HepG2 (cell line): ENCODE measurements around the gene SRSF4. TPM values are rescaled to one million over a fixed set of nuclear protein-coding genes. Genes with fewer than 3 reads are reported as not detected.

ENCODE experiments used
- CHCHD3 ChIP-seq: sonication (generic); formaldehyde crosslinking; IDR thresholded peaks from 2 replicates; pipeline ENCODE4 v1.8.0; 2022; ENCODE audit warnings: mild to moderate bottlenecking, missing genetic modification reagents, moderate library complexity
- FLYWCH1 ChIP-seq: sonication (generic); formaldehyde crosslinking; IDR thresholded peaks from 2 replicates; pipeline ENCODE4 v1.8.1; 2023; ENCODE audit warnings: mild to moderate bottlenecking, missing genetic modification reagents
- FOXM1 ChIP-seq: sonication (generic); formaldehyde crosslinking; IDR thresholded peaks from 2 replicates; pipeline ENCODE4 v1.5.0; 2020; ENCODE audit warnings: missing genetic modification reagents
- GABPA ChIP-seq, 2 experiments: IDR thresholded peaks; 2 replicates each; pipeline ENCODE4 v1.6.1; 2011 to 2016; ENCODE audit warnings: low read depth in 2 of 2, low read length in 1 of 2, missing biosample characterization in 1 of 2, missing genetic modification characterization in 1 of 2
- GPN1 ChIP-seq: sonication (generic); formaldehyde crosslinking; IDR thresholded peaks from 2 replicates; pipeline ENCODE4 v1.5.1; 2020; ENCODE audit warnings: missing genetic modification reagents, borderline replicate concordance
- HHEX ChIP-seq: IDR thresholded peaks from 2 replicates; pipeline ENCODE4 v1.6.1; 2016; ENCODE audit warnings: control low read depth
- HMG20A ChIP-seq: IDR thresholded peaks from 2 replicates; pipeline ENCODE4 v1.6.1; 2016; ENCODE audit warnings: borderline replicate concordance
- HMGA1 ChIP-seq: sonication (generic); formaldehyde crosslinking; conservative IDR thresholded peaks from 2 replicates; pipeline ENCODE4 v1.4.0; 2020; ENCODE audit warnings: missing genetic modification reagents
- KAT8 ChIP-seq: IDR thresholded peaks from 2 replicates; pipeline ENCODE4 v1.6.1; 2016; ENCODE audit warnings: missing genetic modification reagents, missing compliant biosample characterization
- NAIF1 ChIP-seq: sonication (generic); formaldehyde crosslinking; IDR thresholded peaks from 2 replicates; pipeline ENCODE4 v1.5.0; 2020; ENCODE audit warnings: mild to moderate bottlenecking, missing genetic modification reagents, borderline replicate concordance
- NCOA1 ChIP-seq: sonication (generic); formaldehyde crosslinking; IDR thresholded peaks from 2 replicates; pipeline ENCODE4 v1.9.0; 2021; ENCODE audit warnings: missing genetic modification reagents
- PBX3 ChIP-seq: sonication (generic); formaldehyde crosslinking; IDR thresholded peaks from 2 replicates; pipeline ENCODE4 v1.8.1; 2023; ENCODE audit warnings: missing genetic modification reagents, inconsistent platforms, borderline replicate concordance
- ZC3H4 ChIP-seq: sonication (generic); formaldehyde crosslinking; IDR thresholded peaks from 2 replicates; pipeline ENCODE4 v1.4.0; 2020; ENCODE audit warnings: missing genetic modification reagents, borderline replicate concordance
- ZFP82 ChIP-seq: sonication (generic); formaldehyde crosslinking; IDR thresholded peaks from 2 replicates; pipeline ENCODE4 v1.5.1; 2020; ENCODE audit warnings: mild to moderate bottlenecking, missing genetic modification reagents, borderline replicate concordance
- ZFY ChIP-seq: sonication (generic); formaldehyde crosslinking; IDR thresholded peaks from 2 replicates; pipeline ENCODE4 v1.4.0; 2020; ENCODE audit warnings: missing genetic modification reagents
- ZNF253 ChIP-seq: sonication (generic); formaldehyde crosslinking; IDR thresholded peaks from 2 replicates; pipeline ENCODE4 v1.8.0; 2022; ENCODE audit warnings: mild to moderate bottlenecking, missing genetic modification reagents, borderline replicate concordance
- ZNF296 ChIP-seq: sonication (generic); formaldehyde crosslinking; conservative IDR thresholded peaks from 2 replicates; pipeline ENCODE4 v1.5.0; 2020; ENCODE audit warnings: mild to moderate bottlenecking, missing genetic modification reagents
- ZNF547 ChIP-seq: sonication (generic); formaldehyde crosslinking; IDR thresholded peaks from 2 replicates; pipeline ENCODE4 v1.5.1; 2020; ENCODE audit warnings: mild to moderate bottlenecking, missing genetic modification reagents
- ZNF562 ChIP-seq: sonication (generic); formaldehyde crosslinking; IDR thresholded peaks from 2 replicates; pipeline ENCODE4 v1.8.0; 2022; ENCODE audit warnings: missing genetic modification reagents, borderline replicate concordance
- ZNF570 ChIP-seq: sonication (generic); formaldehyde crosslinking; IDR thresholded peaks from 2 replicates; pipeline ENCODE4 v1.4.0; 2020; ENCODE audit warnings: mild to moderate bottlenecking, missing genetic modification reagents, borderline replicate concordance
- ZNF572 ChIP-seq: sonication (generic); formaldehyde crosslinking; IDR thresholded peaks from 2 replicates; pipeline ENCODE4 v1.5.1; 2020; ENCODE audit warnings: mild to moderate bottlenecking, missing genetic modification reagents
- ZNF674 ChIP-seq: sonication (generic); formaldehyde crosslinking; IDR thresholded peaks from 2 replicates; pipeline ENCODE4 v1.5.0; 2020; ENCODE audit warnings: low read depth, mild to moderate bottlenecking, missing genetic modification reagents
- ZNF75D ChIP-seq: sonication (generic); formaldehyde crosslinking; IDR thresholded peaks from 2 replicates; pipeline ENCODE4 v1.8.1; 2023; ENCODE audit warnings: missing genetic modification reagents, mild to moderate bottlenecking, borderline replicate concordance
- ZZZ3 ChIP-seq: sonication (generic); formaldehyde crosslinking; IDR thresholded peaks from 2 replicates; pipeline ENCODE4 v1.4.0; 2020; ENCODE audit warnings: missing genetic modification reagents, mild to moderate bottlenecking, borderline replicate concordance
- polyA plus RNA-seq, 8 experiments: library from polyadenylated mRNA; depleted of rRNA in 3 of 8; stranded (reverse) in 7 of 8; unstranded in 1 of 8; fragments of >200 nt; fragmentation: Illumina TruSeq in 4 of 8; extraction: Trizol in 4 of 8; gene quantifications; 2 replicates each; pipeline versions ENCODE4 v1.2.1 to v1.2.3, GENCODE V29; 2011 to 2016; ENCODE audit warnings: low read depth in 4 of 8, missing spikeins in 1 of 8, mixed read lengths in 1 of 8; ENCODE audit not compliant: insufficient read depth in 1 of 8
- total RNA-seq, 5 experiments: library from RNA; depleted of rRNA; stranded (reverse); fragments of >200 nt; fragmentation: Illumina TruSeq; extraction: Trizol; gene quantifications; 2 replicates each; pipeline ENCODE4 v1.2.3, GENCODE V29; 2016; ENCODE audit warnings: low read depth in 1 of 5
- TF ChIP-seq, protein P1 (sequence below): sonication (generic); formaldehyde crosslinking; IDR thresholded peaks from 2 replicates; pipeline ENCODE4 v1.5.1; 2020; ENCODE audit warnings: mild to moderate bottlenecking, moderate library complexity, missing genetic modification reagents
- TF ChIP-seq, protein P2 (sequence below): sonication (generic); formaldehyde crosslinking; IDR thresholded peaks from 2 replicates; pipeline ENCODE4 v1.5.0; 2020; ENCODE audit warnings: missing genetic modification reagents, mild to moderate bottlenecking, borderline replicate concordance

The SRSF4 gene
- total and polyA plus RNA-seq, 2 of the 13 experiments (the other 11 are each of a cell fraction or from before 2014, with no cell fraction given), result 37.7 to 50.9 TPM

DNA sequence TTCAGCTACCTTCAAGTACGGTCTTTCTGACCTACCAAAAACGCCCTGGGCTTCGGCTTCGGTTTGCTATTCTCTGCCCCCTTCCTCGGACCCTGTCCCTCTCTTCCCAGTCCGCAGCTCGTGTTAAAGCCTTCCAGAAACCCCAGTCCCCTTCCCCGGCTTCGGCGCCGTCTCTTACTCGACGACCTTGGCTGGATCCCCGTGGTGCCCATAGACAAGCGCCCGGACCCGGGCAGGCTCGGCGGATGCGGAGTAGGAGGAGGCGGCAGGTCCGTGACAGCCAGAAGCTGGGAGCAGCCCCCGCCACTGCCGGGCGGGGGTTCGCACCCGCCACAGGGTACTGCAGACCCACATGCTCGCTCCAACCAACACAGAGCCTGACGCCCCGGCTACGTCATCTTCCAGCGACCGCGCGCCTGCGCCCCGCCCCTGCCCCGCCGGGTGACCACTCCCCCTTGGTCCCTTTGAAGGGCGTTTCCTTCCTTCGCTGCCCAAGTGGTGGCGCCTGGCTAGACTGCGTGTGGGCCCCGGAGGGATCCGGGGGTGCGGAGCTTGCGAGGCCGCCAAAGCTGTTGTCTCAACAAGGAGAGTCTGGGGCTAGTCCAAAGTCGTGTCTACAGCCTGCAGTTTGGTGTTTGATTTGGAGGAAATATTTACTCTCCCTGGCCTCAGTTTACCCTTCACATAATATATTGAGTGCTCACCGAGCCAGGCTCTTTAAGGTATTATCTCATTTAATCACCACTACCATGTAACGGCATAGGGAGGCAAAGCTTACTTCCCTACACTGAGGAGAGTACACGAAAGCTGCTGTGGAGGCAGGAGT lies 49.1 kb upstream of the SRSF4 start, which contains the start of gene MECR (continued):
- no peak for TF ChIP-seq ZC3H4
- TF ChIP-seq ZFP82 (CRISPR knock-in tag), result no peak
- no peak for TF ChIP-seq ZNF253 (CRISPR knock-in tag)
- TF ChIP-seq HMG20A (CRISPR knock-in tag), result no peak
- no peak for TF ChIP-seq FLYWCH1 (CRISPR knock-in tag)
- 0 out of 2 replicates have a peak, but pooled peaks have one; percentile 13 for TF ChIP-seq GPN1
- no peak for TF ChIP-seq ZNF674 (CRISPR knock-in tag)
- TF ChIP-seq NCOA1 (CRISPR knock-in tag), result no peak
- TF ChIP-seq HHEX (CRISPR knock-in tag), result no peak
- TF ChIP-seq FOXM1 (CRISPR knock-in tag), result no peak
- TF ChIP-seq, protein P1, sequence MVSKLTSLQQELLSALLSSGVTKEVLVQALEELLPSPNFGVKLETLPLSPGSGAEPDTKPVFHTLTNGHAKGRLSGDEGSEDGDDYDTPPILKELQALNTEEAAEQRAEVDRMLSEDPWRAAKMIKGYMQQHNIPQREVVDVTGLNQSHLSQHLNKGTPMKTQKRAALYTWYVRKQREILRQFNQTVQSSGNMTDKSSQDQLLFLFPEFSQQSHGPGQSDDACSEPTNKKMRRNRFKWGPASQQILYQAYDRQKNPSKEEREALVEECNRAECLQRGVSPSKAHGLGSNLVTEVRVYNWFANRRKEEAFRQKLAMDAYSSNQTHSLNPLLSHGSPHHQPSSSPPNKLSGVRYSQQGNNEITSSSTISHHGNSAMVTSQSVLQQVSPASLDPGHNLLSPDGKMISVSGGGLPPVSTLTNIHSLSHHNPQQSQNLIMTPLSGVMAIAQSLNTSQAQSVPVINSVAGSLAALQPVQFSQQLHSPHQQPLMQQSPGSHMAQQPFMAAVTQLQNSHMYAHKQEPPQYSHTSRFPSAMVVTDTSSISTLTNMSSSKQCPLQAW (CRISPR knock-in tag), result peak; percentile 79
- peak; percentile 96 for TF ChIP-seq KAT8
- TF ChIP-seq ZNF570 (CRISPR knock-in tag), result no peak
- no peak for TF ChIP-seq HMGA1 (CRISPR knock-in tag)
- peak; percentile 76; the same call in 1 of the 2 replicates for TF ChIP-seq ZNF572 (CRISPR knock-in tag)
- no peak for TF ChIP-seq ZNF562 (CRISPR knock-in tag)
- TF ChIP-seq GABPA (IDR thresholded peaks at IDR 0.05; ENCODE audit: low read depth, low read length), result no peak
- TF ChIP-seq GABPA (CRISPR knock-in tag; IDR thresholded peaks at IDR 0.05; ENCODE audit: low read depth), result peak; percentile 35; the same call in 1 of the 2 replicates
- no peak for TF ChIP-seq PBX3 (CRISPR knock-in tag)
- no peak for TF ChIP-seq NAIF1
- no peak for TF ChIP-seq ZNF75D (CRISPR knock-in tag)
- TF ChIP-seq, protein P2, sequence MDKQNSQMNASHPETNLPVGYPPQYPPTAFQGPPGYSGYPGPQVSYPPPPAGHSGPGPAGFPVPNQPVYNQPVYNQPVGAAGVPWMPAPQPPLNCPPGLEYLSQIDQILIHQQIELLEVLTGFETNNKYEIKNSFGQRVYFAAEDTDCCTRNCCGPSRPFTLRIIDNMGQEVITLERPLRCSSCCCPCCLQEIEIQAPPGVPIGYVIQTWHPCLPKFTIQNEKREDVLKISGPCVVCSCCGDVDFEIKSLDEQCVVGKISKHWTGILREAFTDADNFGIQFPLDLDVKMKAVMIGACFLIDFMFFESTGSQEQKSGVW (CRISPR knock-in tag), result no peak
- TF ChIP-seq CHCHD3 (CRISPR knock-in tag), result no peak
- TF ChIP-seq ZZZ3 (CRISPR knock-in tag), result no peak; the same call in 1 of the 2 replicates
- TF ChIP-seq ZFY (CRISPR knock-in tag), result peak; percentile 76
- no peak for TF ChIP-seq ZNF296 (CRISPR knock-in tag)
- 0 out of 2 replicates have a peak, but pooled peaks have one; percentile 34 for TF ChIP-seq ZNF547 (CRISPR knock-in tag)
